HepG2 (cell line): ENCODE measurements around the gene AGBL3. TPM values are rescaled to one million over a fixed set of nuclear protein-coding genes. Genes with fewer than 3 reads are reported as not detected.
A peak's percentile ranks its signal among the peaks of the same experiment; 100 is the strongest.

ENCODE experiments used
- FOXA1 ChIP-seq, 2 experiments: fragments of 450-650 bp in 1 of 2; sonication (generic) in 1 of 2; formaldehyde crosslinking in 1 of 2; IDR thresholded peaks; 2 replicates each; pipeline versions ENCODE4 v1.4.0 to v1.6.1; 2016 to 2020; ENCODE audit warnings: missing genetic modification reagents in 1 of 2
- GRHL1 ChIP-seq: sonication (generic); formaldehyde crosslinking; conservative IDR thresholded peaks from 2 replicates; pipeline ENCODE4 v1.8.0; 2022; ENCODE audit warnings: missing genetic modification reagents
- MIER3 ChIP-seq: IDR thresholded peaks from 2 replicates; pipeline ENCODE4 v1.6.1; 2016; ENCODE audit warnings: missing compliant biosample characterization, borderline replicate concordance
- NKX3-1 ChIP-seq: sonication (generic); formaldehyde crosslinking; IDR thresholded peaks from 2 replicates; pipeline ENCODE4 v1.5.0; 2020; ENCODE audit warnings: missing genetic modification reagents
- PCBP2 ChIP-seq: fragments of 200-400 bp; formaldehyde crosslinking; optimal IDR thresholded peaks from 2 replicates; pipeline ENCODE3; 2018; ENCODE audit warnings: low read length, low read depth; ENCODE audit not compliant: poor library complexity, severe bottlenecking
- SNAPC4 ChIP-seq: sonication (generic); formaldehyde crosslinking; IDR thresholded peaks from 2 replicates; pipeline ENCODE4 v1.4.0; 2020; ENCODE audit warnings: mild to moderate bottlenecking, missing genetic modification reagents
- TBL1XR1 ChIP-seq: fragments of 150-350 bp; IDR thresholded peaks from 2 replicates; pipeline ENCODE4 v1.6.1; 2014; ENCODE audit warnings: borderline replicate concordance, low read length; ENCODE audit not compliant: partially characterized antibody
- ZNF318 ChIP-seq: sonication (generic); formaldehyde crosslinking; IDR thresholded peaks from 2 replicates; pipeline ENCODE4 v1.4.0; 2020; ENCODE audit warnings: mild to moderate bottlenecking, missing genetic modification reagents
- ZNF382 ChIP-seq: sonication (generic); formaldehyde crosslinking; IDR thresholded peaks from 2 replicates; pipeline ENCODE4 v1.5.0; 2020; ENCODE audit warnings: missing genetic modification reagents, mild to moderate bottlenecking, borderline replicate concordance
- ZNF441 ChIP-seq: sonication (generic); formaldehyde crosslinking; IDR thresholded peaks from 2 replicates; pipeline ENCODE4 v1.7.0; 2021; ENCODE audit warnings: missing genetic modification reagents, borderline replicate concordance
- ZNF563 ChIP-seq: sonication (generic); formaldehyde crosslinking; IDR thresholded peaks from 2 replicates; pipeline ENCODE4 v1.8.0; 2022; ENCODE audit warnings: mild to moderate bottlenecking, moderate library complexity, missing genetic modification reagents
- ZNF746 ChIP-seq: sonication (generic); formaldehyde crosslinking; IDR thresholded peaks from 2 replicates; pipeline ENCODE4 v1.8.0; 2022; ENCODE audit warnings: mild to moderate bottlenecking, missing genetic modification reagents
- polyA plus RNA-seq, 8 experiments: library from polyadenylated mRNA; depleted of rRNA in 3 of 8; stranded (reverse) in 7 of 8; unstranded in 1 of 8; fragments of >200 nt; fragmentation: Illumina TruSeq in 4 of 8; extraction: Trizol in 4 of 8; gene quantifications; 2 replicates each; pipeline versions ENCODE4 v1.2.1 to v1.2.3, GENCODE V29; 2011 to 2016; ENCODE audit warnings: low read depth in 4 of 8, missing spikeins in 1 of 8, mixed read lengths in 1 of 8; ENCODE audit not compliant: insufficient read depth in 1 of 8
- total RNA-seq, 5 experiments: library from RNA; depleted of rRNA; stranded (reverse); fragments of >200 nt; fragmentation: Illumina TruSeq; extraction: Trizol; gene quantifications; 2 replicates each; pipeline ENCODE4 v1.2.3, GENCODE V29; 2016; ENCODE audit warnings: low read depth in 1 of 5

The AGBL3 gene
- total and polyA plus RNA-seq, 2 of the 13 experiments (the other 11 are each of a cell fraction or from before 2014, with no cell fraction given), result 2.2 to 7.2 TPM

GRCh38 chr7:134991469-134992339 lies 5.4 kb downstream of the AGBL3 start (continued):
- TF ChIP-seq SNAPC4, result no peak
- TF ChIP-seq NKX3-1 (CRISPR knock-in tag), result no peak
- peak; percentile 83 for TF ChIP-seq FOXA1 (IDR thresholded peaks at IDR 0.05)
- peak; percentile 93 for TF ChIP-seq FOXA1 (CRISPR knock-in tag; IDR thresholded peaks at IDR 0.05)
- TF ChIP-seq ZNF441 (CRISPR knock-in tag), result 0 out of 2 replicates have a peak, but pooled peaks have one; percentile 22
- no peak for TF ChIP-seq TBL1XR1
- TF ChIP-seq ZNF563, result no peak
- TF ChIP-seq GRHL1 (CRISPR knock-in tag), result no peak
- no peak for TF ChIP-seq ZNF746 (CRISPR knock-in tag)
- no peak for TF ChIP-seq ZNF318
- TF ChIP-seq MIER3 (CRISPR knock-in tag), result peak; percentile 21; the same call in 1 of the 2 replicates
- TF ChIP-seq PCBP2, result no peak
- TF ChIP-seq ZNF382 (CRISPR knock-in tag), result no peak
